Esophagus squamous epithelium (tissue), 4 donors: ENCODE measurements around the gene TMEM30B.
A peak's percentile ranks its signal among the peaks of the same experiment; 100 is the strongest.

Experiments used
- CTCF ChIP-seq, 6 experiments: fragments of 450-650 bp in 4 of 6; fragments of 200-600 bp in 2 of 6; sonication (generic) in 2 of 6; IDR thresholded peaks; one replicate each; pipeline ENCODE4 v1.5.1; 2016 to 2019; ENCODE audit warnings: antibody characterized with exemption in 6 of 6, mild to moderate bottlenecking in 4 of 6, moderate library complexity in 4 of 6
- POLR2A ChIP-seq, 4 donors: fragments of 450-650 bp; IDR thresholded peaks; one replicate each; pipeline ENCODE4 v1.6.1; 2017; ENCODE audit warnings: antibody characterized with exemption in 4 of 4, mild to moderate bottlenecking in 4 of 4, moderate library complexity in 3 of 4

GRCh38 chr14:61281186-61281947 lies at the start of gene TMEM30B:
- TF ChIP-seq CTCF (IDR thresholded peaks at IDR 0.05) (no peak), POLR2A (IDR thresholded peaks at IDR 0.05) (peak in 1 of 4 donors; percentile 68)
